Keratinocyte (primary cell): ENCODE results near the gene RPS19BP1. TPM values are rescaled to one million over a fixed set of nuclear protein-coding genes. Genes with fewer than 3 reads are reported as not detected.

Experiments
- DNase-seq: peaks from one replicate; pipeline ENCODE4 v3.0.0-alpha.2; 2011; ENCODE audit warnings: low read depth, missing footprints, low spot score
- FAIRE-seq: peaks from 2 replicates; lab custom pipeline; 2011; peaks lifted over from hg19 to GRCh38; lab: Jason Lieb, UNC
- H2AFZ ChIP-seq: 2 replicates; pipeline ENCODE4 v1.6.0; 2012; ENCODE audit warnings: low read length, control low read depth, inconsistent platforms; ENCODE audit not compliant: control insufficient read depth
- H3K27ac ChIP-seq: 2 replicates; pipeline ENCODE4 v1.5.1; 2011; ENCODE audit warnings: low read length; ENCODE audit not compliant: control insufficient read depth, insufficient read depth
- H3K27me3 ChIP-seq: 3 replicates; pipeline ENCODE4 v1.6.0; 2011; ENCODE audit warnings: low read length; ENCODE audit not compliant: control insufficient read depth, insufficient read depth; ENCODE audit errors: extremely low read depth
- H3K36me3 ChIP-seq, 2 experiments: 2 replicates in 1 of 2; 3 replicates in 1 of 2; pipeline ENCODE4 v1.5.1; 2011; ENCODE audit warnings: low read length in 2 of 2, mild to moderate bottlenecking in 1 of 2; ENCODE audit not compliant: control insufficient read depth in 2 of 2, insufficient read depth in 2 of 2; ENCODE audit errors: extremely low read depth in 1 of 2
- H3K4me1 ChIP-seq: 3 replicates; pipeline ENCODE4 v1.5.1; 2011; ENCODE audit warnings: low read length; ENCODE audit not compliant: control insufficient read depth, insufficient read depth; ENCODE audit errors: extremely low read depth
- H3K4me2 ChIP-seq: 3 replicates; pipeline ENCODE4 v1.6.0; 2011; ENCODE audit warnings: low read depth, low read length; ENCODE audit not compliant: control insufficient read depth, insufficient read depth; ENCODE audit errors: extremely low read depth
- H3K4me3 ChIP-seq, 3 experiments: fragments of 200-600 bp in 1 of 3; sonication (generic) in 1 of 3; 2 replicates in 2 of 3; 3 replicates in 1 of 3; pipeline ENCODE4 v1.5.1; 2011 to 2016; ENCODE audit warnings: low read length in 3 of 3, mild to moderate bottlenecking in 3 of 3, control low read depth in 2 of 3, inconsistent platforms in 1 of 3, low read depth in 1 of 3, mixed read lengths in 1 of 3, mixed run types in 1 of 3, moderate library complexity in 1 of 3; ENCODE audit not compliant: control insufficient read depth in 2 of 3, insufficient read depth in 2 of 3; ENCODE audit errors: extremely low read depth in 1 of 3
- H3K79me2 ChIP-seq: 2 replicates; pipeline ENCODE4 v1.6.0; 2012; ENCODE audit warnings: low read length; ENCODE audit not compliant: control insufficient read depth, insufficient read depth
- H3K9ac ChIP-seq: 3 replicates; pipeline ENCODE4 v1.6.0; 2011; ENCODE audit warnings: low read length; ENCODE audit not compliant: control insufficient read depth, insufficient read depth; ENCODE audit errors: extremely low read depth
- H3K9me1 ChIP-seq: 3 replicates; pipeline ENCODE4 v1.6.0; 2011; ENCODE audit warnings: low read length; ENCODE audit not compliant: control insufficient read depth, insufficient read depth; ENCODE audit errors: extremely low read depth
- H3K9me3 ChIP-seq: 2 replicates; pipeline ENCODE4 v1.5.1; 2012; ENCODE audit warnings: low read depth, low read length; ENCODE audit not compliant: control insufficient read depth
- H4K20me1 ChIP-seq: 3 replicates; pipeline ENCODE4 v1.6.0; 2011; ENCODE audit warnings: low read length; ENCODE audit not compliant: control insufficient read depth, insufficient read depth; ENCODE audit errors: extremely low read depth
- CTCF ChIP-seq, 3 experiments: IDR thresholded peaks in 1 of 3; conservative IDR thresholded peaks in 1 of 3; optimal IDR thresholded peaks in 1 of 3; 2 replicates in 2 of 3; 3 replicates in 1 of 3; pipeline versions ENCODE3 to v1.5.1; 2011; ENCODE audit warnings: low read length in 3 of 3, mild to moderate bottlenecking in 3 of 3, moderate library complexity in 2 of 3, control low read depth in 1 of 3, inconsistent platforms in 1 of 3; ENCODE audit not compliant: insufficient read depth in 2 of 3; ENCODE audit errors: extremely low read depth in 1 of 3
- EZH2 ChIP-seq: IDR thresholded peaks from one replicate; pipeline ENCODE4 v1.6.1; 2012; ENCODE audit warnings: inconsistent platforms, mild to moderate bottlenecking, low read length, moderate library complexity
- dilution Hi-C: fragments of 300-500 bp; cut with MboI; formaldehyde crosslinking; loops from one replicate; pipeline ENCODE4 v1.7.0; 2020; ENCODE audit warnings: low sequenced_read_pairs; ENCODE audit not compliant: extremely low pct_ligation_motif_present
- polyA plus RNA-seq, 5 experiments: library from polyadenylated mRNA; depleted of rRNA in 3 of 5; stranded (reverse) in 3 of 5; stranded (forward) in 1 of 5; unstranded in 1 of 5; fragments of >200 nt; gene quantifications; 1 replicate in 1 of 5; 2 replicates in 3 of 5; 3 replicates in 1 of 5; pipeline versions ENCODE4 v1.2.1 to v1.2.3, GENCODE V29; 2011 to 2012; ENCODE audit warnings: missing spikeins in 2 of 5, low read depth in 1 of 5, low replicate concordance in 1 of 5

The RPS19BP1 gene
- polyA plus RNA-seq, 1 donor (not counting 4 experiments of a cell fraction or from before 2014, with no cell fraction given), result 67.3 TPM

- Histone ChIP-seq H3K79me2 (peaks cover 20% of the 10 kb centered on the region), H3K27ac (no peak overlapping the region), H2AFZ (no peak overlapping the region), H3K4me2 (no peak overlapping the region), H3K27me3 (no peaks in the 10 kb centered on the region), H3K4me3 (no peak overlapping the region), H3K9ac (no peak overlapping the region), H4K20me1 (no peaks in the 10 kb centered on the region), H3K36me3 (peaks cover under 1 to 3% of the 10 kb centered on the region in 2 experiments), H3K9me1 (no peaks in the 10 kb centered on the region), H3K4me1 (peaks cover 20% of the 10 kb centered on the region), H3K9me3 (no peaks in the 10 kb centered on the region)
- dilution Hi-C loops, result no loop called here
- FAIRE-seq (no peak), DNase-seq (no peak)
- no peak for TF ChIP-seq EZH2
- no peak for TF ChIP-seq CTCF (optimal IDR thresholded peaks at IDR 0.05 in 1 of 3, IDR thresholded peaks at IDR 0.05 in 1 of 3, conservative IDR thresholded peaks at IDR 0.05 in 1 of 3; ENCODE audit: extremely low read depth in 1 of 3, insufficient read depth in 2 of 3, low read length in 3 of 3)
Observed at GRCh38 chr22:39535357-39535725, 2.8 kb upstream of the RPS19BP1 start.

GRCh38 chr22:39534591-39535356 lies 2.2 kb upstream of the RPS19BP1 start:
- Histone ChIP-seq H2AFZ (peak overlapping the region; percentile 96), H3K27ac (no peak overlapping the region), H3K4me2 (peak overlapping the region; percentile 76), H3K4me3 (no peak overlapping the region), H3K9me3 (no peaks in the 10 kb centered on the region), H3K9ac (peak overlapping the region; percentile 35), H3K9me1 (no peaks in the 10 kb centered on the region), H3K79me2 (peaks cover 25% of the 10 kb centered on the region), H3K4me1 (peaks cover 25% of the 10 kb centered on the region), H4K20me1 (no peaks in the 10 kb centered on the region), H3K27me3 (no peaks in the 10 kb centered on the region), H3K36me3 (peaks cover 6% of the 10 kb centered on the region in 2 experiments)
- FAIRE-seq (no peak), DNase-seq (no peak)
- TF ChIP-seq CTCF (optimal IDR thresholded peaks at IDR 0.05 in 1 of 3, IDR thresholded peaks at IDR 0.05 in 1 of 3, conservative IDR thresholded peaks at IDR 0.05 in 1 of 3; ENCODE audit: extremely low read depth in 1 of 3, insufficient read depth in 2 of 3, low read length in 3 of 3) (peak; percentile 68 to 97 (median 95)), EZH2 (no peak)
- dilution Hi-C loops, result no loop called here
